Liver (tissue), 9 donors: ENCODE measurements around the gene BRINP3. TPM values are rescaled to one million over a fixed set of nuclear protein-coding genes. Genes with fewer than 3 reads are reported as not detected.

Source experiments
- DNase-seq: peaks from one replicate; pipeline ENCODE4 v3.0.0-alpha.2; 2017; ENCODE audit warnings: low spot score
- H3K27ac ChIP-seq, 2 donors: one replicate each; pipeline ENCODE4 v1.7.0; 2013; ENCODE audit warnings: inconsistent platforms in 2 of 2, low read length in 2 of 2, control low read depth in 1 of 2, low read depth in 1 of 2, mild to moderate bottlenecking in 1 of 2
- H3K27me3 ChIP-seq, 4 donors: one replicate each; pipeline versions ENCODE4 v1.6.1 to v1.7.0; 2013; ENCODE audit warnings: low read length in 3 of 4, inconsistent platforms in 1 of 4, mild to moderate bottlenecking in 1 of 4, moderate library complexity in 1 of 4; ENCODE audit not compliant: control insufficient read depth in 4 of 4, insufficient read depth in 4 of 4
- H3K36me3 ChIP-seq, 4 donors: one replicate each; pipeline versions ENCODE4 v1.6.1 to v1.7.0; 2013; ENCODE audit warnings: low read length in 3 of 4, mild to moderate bottlenecking in 3 of 4, low read depth in 1 of 4, moderate library complexity in 1 of 4; ENCODE audit not compliant: control insufficient read depth in 4 of 4, insufficient read depth in 3 of 4
- H3K4me1 ChIP-seq, 4 donors: one replicate each; pipeline versions ENCODE4 v1.6.1 to v1.7.0; 2013; ENCODE audit warnings: low read length in 3 of 4, mild to moderate bottlenecking in 3 of 4, moderate library complexity in 1 of 4; ENCODE audit not compliant: control insufficient read depth in 4 of 4, insufficient read depth in 4 of 4
- H3K4me3 ChIP-seq, 3 donors: one replicate each; pipeline versions ENCODE4 v1.6.1 to v1.7.0; 2013; ENCODE audit warnings: low read length in 3 of 3, control low read depth in 1 of 3, low read depth in 1 of 3, mild to moderate bottlenecking in 1 of 3
- H3K9ac ChIP-seq, 2 donors: one replicate each; pipeline ENCODE4 v1.7.0; 2013; ENCODE audit warnings: low read length in 2 of 2, mild to moderate bottlenecking in 2 of 2, moderate library complexity in 2 of 2, control low read depth in 1 of 2, low read depth in 1 of 2
- H3K9me3 ChIP-seq, 4 donors: one replicate each; pipeline versions ENCODE4 v1.6.1 to v1.7.0; 2013; ENCODE audit warnings: low read length in 3 of 4; ENCODE audit not compliant: control insufficient read depth in 4 of 4
- CTCF ChIP-seq: fragments of 150-350 bp; IDR thresholded peaks from 2 replicates; pipeline ENCODE4 v1.5.1; 2017; ENCODE audit warnings: improper control_type of control experiment, low read depth, low read length; ENCODE audit not compliant: missing input control
- FOXA1 ChIP-seq: IDR thresholded peaks from 2 replicates; pipeline ENCODE4 v1.6.1; 2016; ENCODE audit warnings: antibody characterized with exemption
- GABPA ChIP-seq, 2 donors: IDR thresholded peaks in 1 of 2; conservative IDR thresholded peaks in 1 of 2; 2 replicates each; pipeline ENCODE4 v1.6.1; 2016; ENCODE audit warnings: antibody characterized with exemption in 2 of 2, mild to moderate bottlenecking in 1 of 2, moderate library complexity in 1 of 2
- HNF4A ChIP-seq, 2 donors: conservative IDR thresholded peaks; 2 replicates each; pipeline ENCODE4 v1.6.1; 2016; ENCODE audit warnings: antibody characterized with exemption in 2 of 2, mild to moderate bottlenecking in 2 of 2
- HNF4G ChIP-seq: IDR thresholded peaks from 2 replicates; pipeline ENCODE4 v1.6.1; 2016; ENCODE audit warnings: antibody characterized with exemption
- JUND ChIP-seq, 2 donors: IDR thresholded peaks; 2 replicates each; pipeline ENCODE4 v1.6.1; 2016; ENCODE audit warnings: antibody characterized with exemption in 2 of 2
- MAX ChIP-seq: IDR thresholded peaks from 2 replicates; pipeline ENCODE4 v1.6.1; 2016; ENCODE audit warnings: antibody characterized with exemption
- RAD21 ChIP-seq, 2 donors: IDR thresholded peaks; 2 replicates each; pipeline ENCODE4 v1.6.1; 2016; ENCODE audit warnings: antibody characterized with exemption in 2 of 2, mild to moderate bottlenecking in 2 of 2
- REST ChIP-seq: IDR thresholded peaks from 2 replicates; pipeline ENCODE4 v1.6.1; 2016; ENCODE audit warnings: antibody characterized with exemption, mild to moderate bottlenecking
- TAF1 ChIP-seq: conservative IDR thresholded peaks from 2 replicates; pipeline ENCODE4 v1.6.1; 2016; ENCODE audit warnings: antibody characterized with exemption, mild to moderate bottlenecking
- YY1 ChIP-seq: IDR thresholded peaks from 2 replicates; pipeline ENCODE4 v1.6.1; 2016; ENCODE audit warnings: antibody characterized with exemption, mild to moderate bottlenecking
- ZBTB33 ChIP-seq: IDR thresholded peaks from 2 replicates; pipeline ENCODE4 v1.6.1; 2016; ENCODE audit warnings: antibody characterized with exemption
- WGBS: extraction: QIAGEN DNeasy Blood & Tissue Kit; methylation state at CpG from one replicate; pipeline ENCODE4 v1.1.7; 2013; 5-methylcytosine and 5-hydroxymethylcytosine counted together
- polyA plus RNA-seq, 2 donors: library from polyadenylated mRNA; stranded (reverse) in 1 of 2; unstranded in 1 of 2; fragments of 200-250 nt in 1 of 2; fragments of >200 nt in 1 of 2; fragmentation: Nextera tagmentation in 1 of 2; extraction: Ambion mirVana in 1 of 2; gene quantifications; one replicate each; pipeline versions ENCODE4 v1.2.1 to v1.2.3, GENCODE V29; 2013 to 2015
- total RNA-seq, 2 donors: library from RNA; depleted of rRNA; stranded (reverse); fragments of >200 nt; gene quantifications; one replicate each; pipeline ENCODE4 v1.2.3, GENCODE V29; 2014
- donor health status: healthy.
- donor health status: healthy.
- donor health status: healthy.
- donor health status: healthy.
- donor health status: healthy.

Gene BRINP3
- total and polyA plus RNA-seq, 4 donors: 0.02 TPM; not detected in 3

- no peaks in the 10 kb centered on the region for H3K27me3 ChIP-seq
- WGBS: 79% methylated on average over 2 of the region's 2 CpGs
These were observed 339.4 kb downstream of the BRINP3 start for GRCh38 chr1:190138266-190138665.

GRCh38 chr1:190129366-190129765 is 348.3 kb downstream of the BRINP3 start:
- WGBS: 66% methylated on average over 1 of the region's 1 CpG
- Histone ChIP-seq H3K36me3 (no peaks in the 10 kb centered on the region), H3K27me3 (peaks cover 0 to 2% (median 0%) of the 10 kb centered on the region in 4 donors), H3K9me3 (no peaks in the 10 kb centered on the region), H3K27ac (no peak overlapping the region), H3K9ac (no peak overlapping the region), H3K4me1 (no peaks in the 10 kb centered on the region), H3K4me3 (no peak overlapping the region)
- TF ChIP-seq HNF4A (conservative IDR thresholded peaks at IDR 0.05): no peak
- no peak for TF ChIP-seq HNF4G
- TF ChIP-seq REST: no peak
- TF ChIP-seq JUND (IDR thresholded peaks at IDR 0.05): no peak
- no peak for TF ChIP-seq MAX
- no peak for TF ChIP-seq TAF1
- TF ChIP-seq CTCF: no peak
- no peak for TF ChIP-seq RAD21 (IDR thresholded peaks at IDR 0.05)
- TF ChIP-seq GABPA (IDR thresholded peaks at IDR 0.05 in 1 of 2, conservative IDR thresholded peaks at IDR 0.05 in 1 of 2): no peak
- TF ChIP-seq FOXA1: no peak
- TF ChIP-seq ZBTB33: no peak
- no peak for TF ChIP-seq YY1
- DNase-seq: no peak

More at GRCh38 chr1:190138266-190138665, 339.4 kb downstream of the BRINP3 start:
- no peak for TF ChIP-seq MAX
- H3K9ac ChIP-seq: no peak overlapping the region
- DNase-seq: no peak
- H3K9me3 ChIP-seq: peaks cover 0 to 3% (median 0%) of the 10 kb centered on the region in 4 donors
- no peaks in the 10 kb centered on the region for H3K36me3 ChIP-seq
- no peaks in the 10 kb centered on the region for H3K4me1 ChIP-seq
- no peak overlapping the region for H3K27ac ChIP-seq
- H3K4me3 ChIP-seq: no peak overlapping the region
